T-helper 1 cell treated with Interleukin-12 subunit alpha and Interleukin-12 subunit beta and Interleukin-4 antibody, amounts not matched to agents 30 μg/mL and 1 μg/mL, for 36 hours (primary cell): Measurements from ENCODE around the gene GOLGA6L26.
"Not testable (repeated sequence)": the region's sequence is repeated elsewhere in the genome, so short reads cannot be mapped to it uniquely, and the experiment has no call there.

Experiments
- H3K27ac Mint-ChIP-seq: one replicate; pipeline ENCODE4 v1.8.0; 2021; ENCODE audit warnings: mild to moderate bottlenecking, mixed read lengths
- H3K27me3 Mint-ChIP-seq: one replicate; pipeline ENCODE4 v1.8.0; 2021; ENCODE audit warnings: low read depth, mixed read lengths
- H3K36me3 Mint-ChIP-seq: one replicate; pipeline ENCODE4 v1.8.0; 2021; ENCODE audit warnings: low read depth, mixed read lengths
- H3K4me1 Mint-ChIP-seq: one replicate; pipeline ENCODE4 v1.8.0; 2021; ENCODE audit warnings: low read depth, mixed read lengths
- H3K4me3 Mint-ChIP-seq: one replicate; pipeline ENCODE4 v1.8.0; 2021; ENCODE audit warnings: mild to moderate bottlenecking, moderate library complexity, mixed read lengths
- H3K9me3 Mint-ChIP-seq: one replicate; pipeline ENCODE4 v1.8.0; 2021; ENCODE audit warnings: mixed read lengths

Gene GOLGA6L26, protein sequence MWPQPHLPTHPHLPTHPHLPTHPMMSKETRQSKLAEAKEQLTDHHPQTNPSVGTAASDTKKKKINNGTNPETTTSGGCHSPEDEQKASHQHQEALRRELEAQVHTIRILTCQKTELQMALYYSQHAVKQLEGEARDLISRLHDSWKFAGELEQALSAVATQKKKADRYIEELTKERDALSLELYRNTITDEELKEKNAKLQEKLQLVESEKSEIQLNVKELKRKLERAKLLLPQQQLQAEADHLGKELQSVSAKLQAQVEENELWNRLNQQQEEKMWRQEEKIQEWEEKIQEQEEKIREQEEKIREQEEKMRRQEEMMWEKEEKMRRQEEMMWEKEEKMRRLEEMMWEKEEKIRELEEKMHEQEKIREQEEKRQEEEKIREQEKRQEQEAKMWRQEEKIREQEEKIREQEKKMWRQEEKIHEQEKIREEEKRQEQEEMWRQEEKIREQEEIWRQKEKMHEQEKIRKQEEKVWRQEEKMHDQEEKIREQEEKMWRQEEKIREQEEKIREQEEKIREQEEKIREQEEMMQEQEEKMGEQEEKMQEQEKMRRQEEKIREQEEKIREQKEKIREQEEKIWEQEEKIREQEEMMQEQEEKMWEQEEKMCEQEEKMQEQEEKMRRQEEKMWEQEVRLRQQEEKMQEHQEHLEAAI

DNA sequence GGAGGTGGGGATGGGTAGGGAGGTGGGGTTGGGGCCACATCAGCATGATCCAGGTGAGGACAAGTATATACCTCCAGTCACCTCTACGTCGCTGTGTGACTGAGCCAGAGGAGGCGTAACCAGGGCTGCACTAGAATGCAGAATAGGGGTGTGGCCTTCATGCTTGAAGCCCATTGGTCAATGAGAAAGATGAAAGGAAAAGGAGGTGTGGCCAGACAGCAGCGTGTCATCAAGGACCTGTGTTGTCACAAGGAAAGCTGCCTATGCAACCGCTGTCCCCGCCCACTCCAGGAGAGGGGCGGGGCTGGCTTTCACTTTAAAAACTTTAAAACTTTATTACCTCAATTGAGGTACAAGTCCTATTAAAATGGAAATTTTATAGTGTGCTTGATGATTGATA is at the start of gene GOLGA6L26:
GOLGA6L26 (minus strand) TSS at position 101 of the 400 bp plus-strand sequence; CDS start at position 40, 61 bp downstream.
- H3K36me3 Mint-ChIP-seq, H3K4me3 Mint-ChIP-seq, H3K27me3 Mint-ChIP-seq, H3K9me3 Mint-ChIP-seq, H3K27ac Mint-ChIP-seq, H3K4me1 Mint-ChIP-seq: not testable (repeated sequence)

DNA sequence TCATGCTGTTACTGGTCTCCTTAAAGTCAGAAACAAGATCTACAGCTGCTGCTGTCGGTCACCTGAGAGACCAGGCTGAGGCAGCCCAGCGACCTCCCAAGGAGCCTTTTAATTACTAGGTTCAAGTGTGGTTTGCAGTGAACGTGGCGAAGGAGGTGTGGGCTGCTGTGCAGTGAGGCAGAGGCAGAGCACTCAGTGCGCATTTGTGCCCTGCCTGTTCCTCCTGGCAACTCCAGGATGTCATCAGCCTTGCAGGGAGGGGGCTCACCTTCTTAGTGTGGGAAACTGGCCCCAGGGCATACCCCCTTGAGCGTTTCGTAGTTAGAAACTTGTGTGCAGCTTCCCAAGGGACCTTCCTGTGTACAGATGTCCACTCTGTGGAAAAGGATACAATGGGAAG is 47.2 kb upstream of the GOLGA6L26 start:
- not testable (repeated sequence) for H3K27me3 Mint-ChIP-seq, H3K4me3 Mint-ChIP-seq, H3K4me1 Mint-ChIP-seq, H3K36me3 Mint-ChIP-seq, H3K9me3 Mint-ChIP-seq, H3K27ac Mint-ChIP-seq

DNA sequence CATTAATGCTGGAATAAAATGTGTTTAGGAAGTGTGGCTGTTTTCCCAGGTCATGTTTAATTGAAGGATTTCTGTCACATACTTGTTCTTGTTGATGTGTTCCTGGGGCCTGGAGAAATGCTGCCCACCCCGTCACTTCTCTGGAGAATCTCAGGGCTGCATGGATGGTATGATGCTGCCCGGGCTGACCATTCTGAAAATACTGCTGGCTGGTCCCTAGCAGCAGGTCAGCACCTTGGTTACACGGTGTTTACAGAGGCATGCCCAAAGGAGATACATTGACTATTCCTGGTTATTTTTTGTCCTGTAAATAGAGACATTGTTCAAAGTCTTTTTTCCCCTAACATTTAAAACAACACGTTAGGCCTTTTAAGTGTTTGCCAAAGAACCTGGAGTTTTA is 46.7 kb upstream of the GOLGA6L26 start:
- H3K9me3 Mint-ChIP-seq, H3K27me3 Mint-ChIP-seq, H3K4me3 Mint-ChIP-seq, H3K27ac Mint-ChIP-seq, H3K4me1 Mint-ChIP-seq, H3K36me3 Mint-ChIP-seq: not testable (repeated sequence)

DNA sequence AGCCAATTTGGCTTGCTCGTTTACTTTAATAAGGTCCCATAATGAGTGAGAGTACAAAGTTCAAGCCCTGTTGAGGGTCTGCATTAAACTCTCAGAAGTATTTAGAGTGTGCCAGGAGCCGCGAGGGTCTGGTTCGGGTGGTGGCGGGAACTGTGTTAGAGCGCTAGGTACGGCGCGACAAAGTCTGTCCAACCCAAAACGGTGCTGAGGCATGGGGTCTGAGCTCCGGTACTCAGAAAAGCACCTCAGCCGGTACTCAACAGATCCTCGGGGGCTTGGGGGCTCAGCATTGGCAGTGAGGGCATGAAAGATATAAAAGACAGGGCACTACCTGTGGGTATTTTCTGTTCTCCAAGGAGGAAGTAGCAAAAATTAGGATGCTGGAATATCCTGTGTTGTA is 45.0 kb upstream of the GOLGA6L26 start:
- not testable (repeated sequence) for H3K4me3 Mint-ChIP-seq, H3K36me3 Mint-ChIP-seq, H3K27ac Mint-ChIP-seq, H3K9me3 Mint-ChIP-seq, H3K4me1 Mint-ChIP-seq, H3K27me3 Mint-ChIP-seq

DNA sequence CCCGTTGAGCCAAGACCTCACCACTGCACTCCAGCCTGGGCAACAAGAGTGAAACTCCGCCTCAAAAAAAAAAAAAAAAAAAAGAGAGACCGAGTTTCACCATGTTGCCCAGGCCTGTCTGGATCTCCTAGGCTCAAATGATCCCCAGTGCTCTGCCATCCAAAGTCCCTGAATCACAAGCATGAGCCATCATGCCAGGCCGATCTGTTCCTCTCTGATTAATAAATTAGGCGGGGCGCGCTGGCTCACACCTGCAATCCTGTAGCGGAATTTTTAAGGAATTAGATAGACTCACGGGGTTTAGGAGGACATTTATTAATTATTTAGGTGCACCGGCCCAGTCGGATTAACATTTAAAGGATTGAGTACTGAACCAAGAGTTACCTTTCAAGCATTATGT is 40.2 kb upstream of the GOLGA6L26 start:
- H3K4me1 Mint-ChIP-seq, H3K27ac Mint-ChIP-seq, H3K4me3 Mint-ChIP-seq, H3K36me3 Mint-ChIP-seq, H3K9me3 Mint-ChIP-seq, H3K27me3 Mint-ChIP-seq: not testable (repeated sequence)

DNA sequence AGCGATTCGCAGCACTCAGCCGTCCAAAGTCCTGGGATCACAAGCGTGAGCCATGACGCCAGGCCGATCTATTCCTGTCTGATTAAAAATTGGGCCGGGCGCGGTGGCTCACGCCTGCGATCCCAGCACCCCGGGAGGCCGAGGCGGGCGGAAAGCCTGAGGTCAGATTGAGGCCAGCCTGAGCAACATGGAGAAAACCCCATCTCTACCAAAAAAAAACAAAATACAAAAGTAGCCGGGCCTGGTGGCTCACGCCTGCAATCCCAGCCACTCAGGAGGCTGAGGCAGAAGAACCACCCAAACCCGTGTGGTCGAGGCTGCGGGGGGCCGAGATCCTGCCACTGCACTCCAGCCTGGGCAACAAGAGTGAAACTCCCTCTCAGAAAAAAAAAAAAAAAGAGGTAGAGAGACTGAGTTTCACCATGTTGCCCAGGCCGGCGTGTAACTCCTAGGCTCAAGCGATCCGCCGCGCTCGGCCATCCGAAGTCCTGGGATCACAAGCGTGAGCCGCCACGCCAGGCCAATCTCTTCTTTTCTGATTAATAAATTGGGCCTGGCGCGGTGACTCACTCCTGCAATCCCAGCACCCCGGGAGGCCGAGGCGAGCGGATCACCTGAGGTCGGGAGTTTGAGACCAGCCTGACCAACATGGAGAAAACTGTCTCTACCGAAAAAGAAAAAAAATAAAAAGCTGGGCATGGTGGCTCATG is 39.0 kb upstream of the GOLGA6L26 start:
- not testable (repeated sequence) for H3K36me3 Mint-ChIP-seq, H3K27ac Mint-ChIP-seq, H3K4me1 Mint-ChIP-seq, H3K4me3 Mint-ChIP-seq, H3K9me3 Mint-ChIP-seq, H3K27me3 Mint-ChIP-seq

DNA sequence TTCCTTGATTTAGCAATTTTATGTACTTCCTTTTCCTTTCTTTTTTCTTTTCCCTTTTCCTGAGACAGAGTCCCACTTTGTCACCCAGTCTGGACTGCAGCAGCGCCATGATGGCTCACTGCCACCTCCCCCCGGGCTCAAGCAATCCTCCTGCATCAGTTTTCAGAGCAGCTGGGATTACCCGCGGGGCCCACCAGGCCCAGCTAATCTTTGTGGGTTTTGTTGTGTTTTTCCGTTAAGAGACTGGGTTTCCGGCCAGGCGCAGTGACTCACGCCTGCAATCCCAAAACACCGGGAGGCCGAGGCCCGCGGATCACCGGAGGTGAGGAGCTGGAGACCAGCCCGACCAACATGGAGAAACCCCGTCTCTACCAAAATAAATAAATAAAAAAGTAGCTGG is 38.3 kb upstream of the GOLGA6L26 start:
- Mint-ChIP-seq H3K36me3 (no peaks in the 10 kb centered on the region), H3K4me1 (no peaks in the 10 kb centered on the region), H3K9me3 (no peaks in the 10 kb centered on the region), H3K27me3 (no peaks in the 10 kb centered on the region), H3K4me3 (no peak overlapping the region), H3K27ac (no peak overlapping the region)

DNA sequence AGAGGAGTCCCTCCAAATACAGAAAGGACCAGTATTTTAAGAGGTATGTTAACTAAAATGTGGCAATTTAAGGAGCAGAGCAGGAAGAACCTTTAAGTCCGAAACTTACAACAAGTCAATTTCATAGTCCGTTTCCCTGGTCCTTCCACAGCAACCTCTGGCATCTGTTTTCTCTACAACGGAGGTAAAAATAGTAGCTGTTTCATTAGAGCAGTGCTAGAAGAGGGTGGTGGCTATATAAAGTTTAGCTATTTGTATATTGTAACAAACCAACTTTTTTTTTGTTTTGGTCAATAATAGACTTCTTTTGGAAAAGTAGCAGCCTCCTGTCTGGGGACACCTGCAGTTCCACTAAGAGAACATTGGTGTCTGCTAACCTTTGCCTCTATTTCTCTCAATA is 37.9 kb upstream of the GOLGA6L26 start:
- not testable (repeated sequence) for H3K4me1 Mint-ChIP-seq, H3K36me3 Mint-ChIP-seq, H3K9me3 Mint-ChIP-seq, H3K27ac Mint-ChIP-seq, H3K27me3 Mint-ChIP-seq, H3K4me3 Mint-ChIP-seq

DNA sequence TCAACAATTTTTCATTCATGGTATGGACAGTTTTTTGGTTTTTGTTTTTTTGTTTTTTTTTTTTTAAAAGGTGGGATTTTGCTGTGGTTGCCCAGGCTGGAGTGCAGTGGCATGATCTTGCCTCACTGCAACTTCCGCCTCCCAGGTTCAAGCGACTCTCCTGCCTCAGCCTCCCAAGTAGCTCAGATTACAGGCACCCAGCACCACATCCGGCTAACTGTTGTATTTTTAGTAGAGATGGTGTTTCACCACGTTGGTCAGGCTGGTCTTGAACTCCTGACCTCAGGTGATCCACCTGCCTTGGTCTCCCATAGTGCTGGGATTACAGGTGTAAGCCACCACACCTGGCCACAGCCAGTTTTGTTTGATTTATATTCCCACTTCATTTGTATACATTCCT is 37.1 kb upstream of the GOLGA6L26 start:
- not testable (repeated sequence) for H3K27ac Mint-ChIP-seq, H3K27me3 Mint-ChIP-seq, H3K9me3 Mint-ChIP-seq, H3K4me1 Mint-ChIP-seq, H3K4me3 Mint-ChIP-seq, H3K36me3 Mint-ChIP-seq

DNA sequence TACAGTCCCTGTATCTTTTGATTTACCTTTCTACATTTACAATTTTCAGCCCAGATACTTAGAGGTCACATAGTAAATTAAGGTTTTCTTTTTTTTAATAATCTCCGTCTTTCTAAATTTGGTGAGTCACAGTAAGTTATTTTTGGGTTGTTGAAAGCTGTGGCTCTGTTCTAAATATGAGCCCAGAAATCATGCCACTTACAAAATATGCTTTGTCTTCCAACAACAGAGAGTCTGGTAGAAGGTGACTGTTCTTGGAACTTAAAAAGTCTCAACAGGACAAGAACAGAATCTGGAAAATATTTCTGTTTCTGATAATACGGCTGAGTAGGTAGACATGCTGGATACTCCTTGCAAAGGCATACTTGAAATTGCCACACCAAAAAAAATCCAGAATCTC is 36.6 kb upstream of the GOLGA6L26 start:
- no peak overlapping the region for H3K27ac Mint-ChIP-seq
- no peaks in the 10 kb centered on the region for H3K9me3 Mint-ChIP-seq
- no peaks in the 10 kb centered on the region for H3K4me1 Mint-ChIP-seq
- H3K36me3 Mint-ChIP-seq: no peaks in the 10 kb centered on the region
- no peak overlapping the region for H3K4me3 Mint-ChIP-seq
- no peaks in the 10 kb centered on the region for H3K27me3 Mint-ChIP-seq

DNA sequence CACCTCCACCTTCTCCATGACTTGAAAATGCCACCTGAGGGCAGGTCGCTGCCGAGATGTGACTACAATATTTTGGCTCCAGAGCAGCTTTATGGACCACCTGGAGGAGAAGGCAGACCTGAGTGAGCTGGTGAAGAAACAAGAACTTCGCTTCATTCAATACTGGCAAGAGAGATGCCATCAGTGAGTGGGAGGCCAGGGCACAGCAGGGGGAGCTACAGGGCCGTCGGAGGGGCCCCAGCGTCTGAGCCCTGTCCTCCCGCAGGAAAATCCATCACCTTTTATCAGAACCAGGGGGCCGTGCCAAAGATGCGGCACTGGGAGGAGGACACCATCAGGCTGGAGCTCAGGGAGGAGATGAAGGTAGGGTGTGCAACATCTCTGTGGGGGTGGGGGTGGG is 30.3 kb upstream of the GOLGA6L26 start:
- not testable (repeated sequence) for H3K36me3 Mint-ChIP-seq, H3K27me3 Mint-ChIP-seq, H3K4me1 Mint-ChIP-seq, H3K27ac Mint-ChIP-seq, H3K4me3 Mint-ChIP-seq, H3K9me3 Mint-ChIP-seq

DNA sequence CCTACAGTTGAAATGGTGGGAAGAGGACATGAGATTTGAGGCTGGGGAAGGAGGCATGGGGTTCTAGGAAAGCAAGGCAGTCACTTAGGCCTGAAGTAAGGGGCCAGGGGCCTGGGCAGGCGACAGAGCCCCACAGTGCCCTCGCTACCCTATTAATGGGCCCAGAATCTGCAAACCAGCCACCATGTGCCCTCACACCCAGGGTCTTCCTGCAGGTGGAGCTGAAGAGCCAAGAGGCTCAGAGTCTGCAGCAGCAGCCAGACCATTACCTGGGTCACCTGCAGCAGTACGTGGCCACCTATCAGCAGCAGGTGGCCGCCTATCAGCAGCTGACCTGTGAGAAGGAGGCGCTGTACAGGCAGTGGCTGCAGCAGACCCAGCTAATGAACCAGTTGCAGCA is 28.6 kb upstream of the GOLGA6L26 start:
- not testable (repeated sequence) for H3K4me3 Mint-ChIP-seq, H3K9me3 Mint-ChIP-seq, H3K36me3 Mint-ChIP-seq, H3K27me3 Mint-ChIP-seq, H3K4me1 Mint-ChIP-seq, H3K27ac Mint-ChIP-seq

DNA sequence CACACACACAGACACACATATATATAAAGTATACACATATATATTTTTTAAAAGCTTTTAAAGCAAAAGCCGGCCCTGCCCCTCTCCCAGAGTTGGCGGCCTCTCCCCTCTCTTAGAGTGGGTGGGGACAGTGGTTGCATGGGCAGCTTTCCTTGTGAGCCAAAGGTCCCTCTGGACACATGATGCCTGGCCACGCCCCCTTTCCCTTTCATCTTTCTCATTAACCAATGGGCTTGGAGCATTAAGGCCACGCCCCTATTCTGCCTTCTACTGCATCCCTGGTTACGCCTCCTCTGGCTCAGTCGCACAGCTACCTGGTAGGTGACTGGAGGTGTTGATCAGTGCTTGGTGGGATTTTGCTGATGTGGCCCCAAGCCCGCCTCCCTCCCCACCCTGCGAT is 20.5 kb upstream of the GOLGA6L26 start, which contains the start of gene GOLGA8S:
GOLGA8S (plus strand) TSS at position 301 of the 400 bp plus-strand sequence; CDS start at position 363, 62 bp downstream.
- H3K4me1 Mint-ChIP-seq, H3K9me3 Mint-ChIP-seq, H3K27me3 Mint-ChIP-seq, H3K36me3 Mint-ChIP-seq, H3K27ac Mint-ChIP-seq, H3K4me3 Mint-ChIP-seq: not testable (repeated sequence)

DNA sequence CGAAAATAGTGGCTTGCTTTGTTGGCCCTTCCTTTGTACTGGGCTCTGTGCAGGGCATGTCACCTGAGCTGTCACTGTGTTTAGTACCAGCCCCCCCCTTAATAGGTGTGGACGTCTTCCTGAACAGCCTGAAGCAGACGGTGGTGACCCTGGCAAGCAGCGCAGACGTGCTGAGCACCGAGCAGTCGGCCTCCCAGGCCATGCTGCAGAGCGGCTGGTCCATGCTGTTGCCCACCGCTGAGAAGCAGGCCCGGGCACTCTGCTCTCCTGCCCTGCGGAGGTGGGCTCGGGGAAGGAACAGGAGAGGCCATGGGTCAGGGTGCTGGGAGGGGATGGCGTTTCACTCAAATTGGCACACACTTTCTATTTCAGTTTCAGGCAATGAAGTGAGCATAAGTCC is 22.8 kb downstream of the GOLGA6L26 start:
- peaks cover 11% of the 10 kb centered on the region for H3K4me1 Mint-ChIP-seq
- not testable (repeated sequence) for H3K27me3 Mint-ChIP-seq, H3K9me3 Mint-ChIP-seq, H3K27ac Mint-ChIP-seq, H3K4me3 Mint-ChIP-seq
- peaks cover 20% of the 10 kb centered on the region for H3K36me3 Mint-ChIP-seq

DNA sequence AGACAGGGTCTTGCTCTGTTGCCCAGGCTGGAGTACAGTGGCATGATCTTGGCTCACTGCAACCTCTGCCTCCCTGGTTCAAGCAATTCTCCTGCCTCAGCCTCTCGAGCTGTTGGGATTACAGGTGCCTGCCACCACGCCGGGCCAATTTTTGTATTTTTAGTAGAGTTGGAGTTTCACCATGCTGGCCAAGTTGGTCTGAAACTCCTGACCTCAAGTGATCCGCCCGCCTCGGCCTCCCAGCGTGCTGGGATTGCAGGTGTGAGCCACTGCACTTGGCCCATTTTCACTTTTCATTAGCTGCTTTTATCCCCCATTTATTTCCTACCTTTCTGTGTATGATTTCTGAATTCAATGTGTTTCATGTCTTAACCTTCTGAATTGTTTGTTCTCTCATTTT is 28.1 kb downstream of the GOLGA6L26 start:
- H3K9me3 Mint-ChIP-seq, H3K27ac Mint-ChIP-seq, H3K27me3 Mint-ChIP-seq: not testable (repeated sequence)
- peaks cover 27% of the 10 kb centered on the region for H3K4me1 Mint-ChIP-seq
- H3K4me3 Mint-ChIP-seq: peak overlapping the region; percentile 33
- H3K36me3 Mint-ChIP-seq: peaks cover 18% of the 10 kb centered on the region
